SK-N-SH (cell line): ENCODE data around the gene LSP1.

Source experiments
- ELF1 ChIP-seq: IDR thresholded peaks from 2 replicates; pipeline ENCODE4 v1.4.0; 2012
- FOXJ3 ChIP-seq: sonication (generic); formaldehyde crosslinking; IDR thresholded peaks from 2 replicates; pipeline ENCODE4 v1.5.1; 2020; ENCODE audit warnings: mild to moderate bottlenecking, missing genetic modification reagents
- PBX3 ChIP-seq: IDR thresholded peaks from 2 replicates; pipeline ENCODE4; 2012
- POLR2AphosphoS5 ChIP-seq: IDR thresholded peaks from 2 replicates; pipeline ENCODE4 v1.6.1; 2012; ENCODE audit warnings: low read depth, low read length
- RAD21 ChIP-seq: IDR thresholded peaks from 2 replicates; pipeline ENCODE4 v1.6.1; 2012; ENCODE audit warnings: mild to moderate bottlenecking, low read length
- RCOR1 ChIP-seq: fragments of 150-350 bp; IDR thresholded peaks from 2 replicates; pipeline ENCODE4 v1.6.1; 2017; ENCODE audit warnings: antibody characterized with exemption, low read length
- SIN3A ChIP-seq: IDR thresholded peaks from 2 replicates; pipeline ENCODE4 v1.6.1; 2012; ENCODE audit warnings: low read depth, mild to moderate bottlenecking, low read length, moderate library complexity, borderline replicate concordance
- USF2 ChIP-seq: fragments of 150-350 bp; IDR thresholded peaks from 2 replicates; pipeline ENCODE4 v1.6.1; 2017; ENCODE audit warnings: antibody characterized with exemption, low read length, low read depth, borderline replicate concordance

GRCh38 chr11:1887451-1888346 is 34.8 kb downstream of the LSP1 start:
- no peak for TF ChIP-seq RAD21
- no peak for TF ChIP-seq PBX3
- TF ChIP-seq USF2 = no peak
- no peak for TF ChIP-seq FOXJ3 (CRISPR knock-in tag)
- TF ChIP-seq SIN3A = no peak
- no peak for TF ChIP-seq ELF1
- TF ChIP-seq POLR2AphosphoS5 = no peak
- no peak for TF ChIP-seq RCOR1
